GM23338 (cell line): ENCODE data around the gene ITGB2. TPM values are rescaled to one million over a fixed set of nuclear protein-coding genes. Genes with fewer than 3 reads are reported as not detected.

Experiments used
- ATAC-seq: fragments of 200-7000 bp; cut with Tn5 transposase; 3 replicates; pipeline ENCODE4 v1.9.1; 2020
- DNase-seq: peaks from one replicate; pipeline ENCODE4 v3.0.0-alpha.2; 2015; ENCODE audit warnings: low spot score
- H2AFZ ChIP-seq: fragments of 200-600 bp; sonication (generic); 2 replicates; pipeline ENCODE4 v1.8.0; 2016; ENCODE audit warnings: antibody characterized with exemption, mild to moderate bottlenecking, moderate library complexity
- H3F3A ChIP-seq: fragments of 200-600 bp; sonication (generic); replicated peaks from 2 replicates; pipeline ENCODE4 v1.8.0; 2017; ENCODE audit warnings: antibody characterized with exemption, mixed run types, low read depth
- H3K27ac ChIP-seq: fragments of 200-600 bp; sonication (generic); 2 replicates; pipeline ENCODE4 v1.6.1; 2016; ENCODE audit warnings: low read depth
- H3K27me3 ChIP-seq: fragments of 200-600 bp; sonication (generic); 2 replicates; pipeline ENCODE4 v1.8.0; 2016; ENCODE audit warnings: mild to moderate bottlenecking, mixed run types, moderate library complexity; ENCODE audit not compliant: insufficient read depth
- H3K36me3 ChIP-seq: fragments of 200-600 bp; sonication (generic); 2 replicates; pipeline ENCODE4 v1.8.0; 2016; ENCODE audit warnings: mild to moderate bottlenecking; ENCODE audit not compliant: insufficient read depth
- H3K4me1 ChIP-seq: fragments of 200-600 bp; sonication (generic); 2 replicates; pipeline ENCODE4 v1.8.0; 2016; ENCODE audit warnings: mild to moderate bottlenecking, moderate library complexity; ENCODE audit not compliant: insufficient read depth
- H3K4me2 ChIP-seq: fragments of 200-600 bp; sonication (generic); 2 replicates; pipeline ENCODE4 v1.7.1; 2017; ENCODE audit warnings: mixed run types
- H3K4me3 ChIP-seq: fragments of 200-600 bp; sonication (generic); 2 replicates; pipeline ENCODE4 v1.6.1; 2016; ENCODE audit warnings: mixed run types
- H3K79me2 ChIP-seq: fragments of 200-600 bp; sonication (generic); replicated peaks from 2 replicates; pipeline ENCODE4 v1.8.0; 2017; ENCODE audit warnings: mild to moderate bottlenecking; ENCODE audit not compliant: insufficient read depth
- H3K9me2 ChIP-seq: fragments of 200-600 bp; sonication (generic); 2 replicates; pipeline ENCODE4 v1.8.0; 2017; ENCODE audit not compliant: insufficient read depth
- H4K20me1 ChIP-seq: fragments of 200-600 bp; sonication (generic); replicated peaks from 2 replicates; pipeline ENCODE4 v1.8.0; 2017; ENCODE audit warnings: mild to moderate bottlenecking; ENCODE audit not compliant: insufficient read depth
- H3K27ac Mint-ChIP-seq: 2 replicates; pipeline ENCODE4 v1.8.0; 2020; ENCODE audit warnings: inconsistent platforms, mild to moderate bottlenecking, moderate library complexity, mixed read lengths
- H3K27me3 Mint-ChIP-seq: 3 replicates; pipeline ENCODE4 v1.8.0; 2022; ENCODE audit warnings: low read depth, mild to moderate bottlenecking, moderate library complexity, mixed read lengths, inconsistent platforms; ENCODE audit not compliant: insufficient read depth, poor library complexity
- H3K36me3 Mint-ChIP-seq: 3 replicates; pipeline ENCODE4 v1.8.0; 2021; ENCODE audit warnings: low read depth, mild to moderate bottlenecking, inconsistent platforms, moderate library complexity, mixed read lengths
- H3K4me1 Mint-ChIP-seq: 3 replicates; pipeline ENCODE4 v1.8.0; 2020; ENCODE audit warnings: mild to moderate bottlenecking, inconsistent platforms, mixed read lengths
- H3K4me3 Mint-ChIP-seq: 3 replicates; pipeline ENCODE4 v1.8.0; 2021; ENCODE audit warnings: moderate library complexity, mild to moderate bottlenecking, inconsistent platforms, mixed read lengths
- H3K9me3 Mint-ChIP-seq: 3 replicates; pipeline ENCODE4 v1.8.0; 2020; ENCODE audit warnings: moderate library complexity, mild to moderate bottlenecking, inconsistent platforms, mixed read lengths
- CREB1 ChIP-seq: fragments of 250-450 bp; sonication (Bioruptor Pico); IDR thresholded peaks from 2 replicates; pipeline ENCODE4 v1.5.0; 2020; ENCODE audit warnings: low read depth, mild to moderate bottlenecking, moderate library complexity
- EZH2 ChIP-seq: fragments of 200-600 bp; sonication (generic); IDR thresholded peaks from one replicate; pipeline ENCODE4 v1.8.0; 2017; ENCODE audit warnings: antibody characterized with exemption, mild to moderate bottlenecking, low read depth; ENCODE audit not compliant: unreplicated experiment
- EZH2phosphoT487 ChIP-seq: fragments of 200-600 bp; sonication (generic); IDR thresholded peaks from one replicate; pipeline ENCODE4 v1.8.1; 2018; ENCODE audit warnings: antibody characterized with exemption; ENCODE audit not compliant: unreplicated experiment
- JUNB ChIP-seq: IDR thresholded peaks from one replicate; pipeline ENCODE4 v1.6.1; 2016; ENCODE audit warnings: antibody characterized with exemption; ENCODE audit not compliant: unreplicated experiment
- NANOG ChIP-seq: IDR thresholded peaks from 2 replicates; pipeline ENCODE4 v1.6.1; 2016; ENCODE audit warnings: antibody characterized with exemption, borderline replicate concordance
- POLR2AphosphoS5 ChIP-seq: IDR thresholded peaks from 2 replicates; pipeline ENCODE4 v1.6.1; 2016; ENCODE audit warnings: antibody characterized with exemption, low read depth
- STAT1 ChIP-seq: IDR thresholded peaks from one replicate; pipeline ENCODE4 v1.6.1; 2016; ENCODE audit warnings: antibody characterized with exemption; ENCODE audit not compliant: unreplicated experiment
- ZNF114 ChIP-seq: fragments of 250-450 bp; sonication (Bioruptor Pico); IDR thresholded peaks from 2 replicates; pipeline ENCODE4 v1.5.0; 2020; ENCODE audit warnings: mild to moderate bottlenecking, moderate library complexity
- ZNF331 ChIP-seq: fragments of 250-450 bp; sonication (Bioruptor Pico); IDR thresholded peaks from 2 replicates; pipeline ENCODE4 v1.5.0; 2020; ENCODE audit warnings: low read depth, mild to moderate bottlenecking, moderate library complexity
- polyA plus RNA-seq: library from polyadenylated mRNA; unstranded; fragments of >200 nt; fragmentation: Nextera tagmentation; extraction: Ambion mirVana; gene quantifications from 2 replicates; pipeline ENCODE4 v1.2.1, GENCODE V29; 2016
- total RNA-seq: library from RNA; depleted of rRNA; stranded (reverse); fragments of >200 nt; shearing (Covaris generic); gene quantifications from 2 replicates; pipeline ENCODE4 v1.2.3, GENCODE V29; 2014
- TF ChIP-seq, protein P1 (sequence below), 2 experiments: fragments of 200-600 bp in 1 of 2; sonication (generic) in 1 of 2; conservative IDR thresholded peaks; 2 replicates each; pipeline versions ENCODE4 v1.5.1 to v1.6.1; 2016 to 2017; ENCODE audit warnings: antibody characterized with exemption in 2 of 2, low read depth in 2 of 2, mild to moderate bottlenecking in 2 of 2, moderate library complexity in 1 of 2
- TF ChIP-seq, protein P2 (sequence below): IDR thresholded peaks from 2 replicates; pipeline ENCODE4 v1.6.1; 2016; ENCODE audit warnings: antibody characterized with exemption
- TF ChIP-seq, protein P3 (sequence below): fragments of 250-450 bp; sonication (Bioruptor Pico); IDR thresholded peaks from 2 replicates; pipeline ENCODE4 v1.5.0; 2020; ENCODE audit warnings: mild to moderate bottlenecking, moderate library complexity
- TF ChIP-seq, protein P4 (sequence below): IDR thresholded peaks from one replicate; pipeline ENCODE4 v1.6.1; 2018; ENCODE audit warnings: antibody characterized with exemption; ENCODE audit not compliant: unreplicated experiment

ITGB2 gene
- total and polyA plus RNA-seq, 2 experiments from 2014 or later: 0.44 to 0.63 TPM

DNA sequence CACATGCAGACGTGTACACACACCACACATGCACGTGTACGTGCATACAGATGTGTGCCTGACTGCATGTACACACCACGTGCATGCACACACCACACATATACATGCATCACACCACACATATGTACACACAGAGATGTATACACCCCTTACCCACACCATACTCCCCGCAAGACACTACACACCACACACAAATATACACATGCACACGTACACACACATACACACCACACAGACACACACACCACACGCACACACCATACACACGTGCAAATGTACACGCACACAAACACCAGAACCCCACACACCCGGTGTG lies 9.7 kb downstream of the ITGB2 start:
- no peak overlapping the region for H3K4me2 ChIP-seq
- no peaks in the 10 kb centered on the region for H3K27me3 ChIP-seq
- H3K27ac ChIP-seq: no peak overlapping the region
- no peaks in the 10 kb centered on the region for H3K4me1 ChIP-seq
- no peaks in the 10 kb centered on the region for H3K9me2 ChIP-seq
- Mint-ChIP-seq H3K27me3 (peaks cover 36% of the 10 kb centered on the region), H3K4me1 (peaks cover 11% of the 10 kb centered on the region), H3K36me3 (no peaks in the 10 kb centered on the region), H3K27ac (no peak overlapping the region), H3K4me3 (no peak overlapping the region), H3K9me3 (no peaks in the 10 kb centered on the region)
- ATAC-seq (no peak), DNase-seq (no peak)
- H4K20me1 ChIP-seq: no peaks in the 10 kb centered on the region
- TF ChIP-seq STAT1: no peak
- TF ChIP-seq, protein P1, sequence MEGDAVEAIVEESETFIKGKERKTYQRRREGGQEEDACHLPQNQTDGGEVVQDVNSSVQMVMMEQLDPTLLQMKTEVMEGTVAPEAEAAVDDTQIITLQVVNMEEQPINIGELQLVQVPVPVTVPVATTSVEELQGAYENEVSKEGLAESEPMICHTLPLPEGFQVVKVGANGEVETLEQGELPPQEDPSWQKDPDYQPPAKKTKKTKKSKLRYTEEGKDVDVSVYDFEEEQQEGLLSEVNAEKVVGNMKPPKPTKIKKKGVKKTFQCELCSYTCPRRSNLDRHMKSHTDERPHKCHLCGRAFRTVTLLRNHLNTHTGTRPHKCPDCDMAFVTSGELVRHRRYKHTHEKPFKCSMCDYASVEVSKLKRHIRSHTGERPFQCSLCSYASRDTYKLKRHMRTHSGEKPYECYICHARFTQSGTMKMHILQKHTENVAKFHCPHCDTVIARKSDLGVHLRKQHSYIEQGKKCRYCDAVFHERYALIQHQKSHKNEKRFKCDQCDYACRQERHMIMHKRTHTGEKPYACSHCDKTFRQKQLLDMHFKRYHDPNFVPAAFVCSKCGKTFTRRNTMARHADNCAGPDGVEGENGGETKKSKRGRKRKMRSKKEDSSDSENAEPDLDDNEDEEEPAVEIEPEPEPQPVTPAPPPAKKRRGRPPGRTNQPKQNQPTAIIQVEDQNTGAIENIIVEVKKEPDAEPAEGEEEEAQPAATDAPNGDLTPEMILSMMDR (conservative IDR thresholded peaks at IDR 0.05; ENCODE audit: low read depth in 2 of 2): no peak
- no peak for TF ChIP-seq EZH2phosphoT487
- no peak for TF ChIP-seq EZH2
- TF ChIP-seq, protein P2, sequence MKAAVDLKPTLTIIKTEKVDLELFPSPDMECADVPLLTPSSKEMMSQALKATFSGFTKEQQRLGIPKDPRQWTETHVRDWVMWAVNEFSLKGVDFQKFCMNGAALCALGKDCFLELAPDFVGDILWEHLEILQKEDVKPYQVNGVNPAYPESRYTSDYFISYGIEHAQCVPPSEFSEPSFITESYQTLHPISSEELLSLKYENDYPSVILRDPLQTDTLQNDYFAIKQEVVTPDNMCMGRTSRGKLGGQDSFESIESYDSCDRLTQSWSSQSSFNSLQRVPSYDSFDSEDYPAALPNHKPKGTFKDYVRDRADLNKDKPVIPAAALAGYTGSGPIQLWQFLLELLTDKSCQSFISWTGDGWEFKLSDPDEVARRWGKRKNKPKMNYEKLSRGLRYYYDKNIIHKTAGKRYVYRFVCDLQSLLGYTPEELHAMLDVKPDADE: no peak
- TF ChIP-seq CREB1 (CRISPR knock-in tag): no peak
- TF ChIP-seq, protein P3, sequence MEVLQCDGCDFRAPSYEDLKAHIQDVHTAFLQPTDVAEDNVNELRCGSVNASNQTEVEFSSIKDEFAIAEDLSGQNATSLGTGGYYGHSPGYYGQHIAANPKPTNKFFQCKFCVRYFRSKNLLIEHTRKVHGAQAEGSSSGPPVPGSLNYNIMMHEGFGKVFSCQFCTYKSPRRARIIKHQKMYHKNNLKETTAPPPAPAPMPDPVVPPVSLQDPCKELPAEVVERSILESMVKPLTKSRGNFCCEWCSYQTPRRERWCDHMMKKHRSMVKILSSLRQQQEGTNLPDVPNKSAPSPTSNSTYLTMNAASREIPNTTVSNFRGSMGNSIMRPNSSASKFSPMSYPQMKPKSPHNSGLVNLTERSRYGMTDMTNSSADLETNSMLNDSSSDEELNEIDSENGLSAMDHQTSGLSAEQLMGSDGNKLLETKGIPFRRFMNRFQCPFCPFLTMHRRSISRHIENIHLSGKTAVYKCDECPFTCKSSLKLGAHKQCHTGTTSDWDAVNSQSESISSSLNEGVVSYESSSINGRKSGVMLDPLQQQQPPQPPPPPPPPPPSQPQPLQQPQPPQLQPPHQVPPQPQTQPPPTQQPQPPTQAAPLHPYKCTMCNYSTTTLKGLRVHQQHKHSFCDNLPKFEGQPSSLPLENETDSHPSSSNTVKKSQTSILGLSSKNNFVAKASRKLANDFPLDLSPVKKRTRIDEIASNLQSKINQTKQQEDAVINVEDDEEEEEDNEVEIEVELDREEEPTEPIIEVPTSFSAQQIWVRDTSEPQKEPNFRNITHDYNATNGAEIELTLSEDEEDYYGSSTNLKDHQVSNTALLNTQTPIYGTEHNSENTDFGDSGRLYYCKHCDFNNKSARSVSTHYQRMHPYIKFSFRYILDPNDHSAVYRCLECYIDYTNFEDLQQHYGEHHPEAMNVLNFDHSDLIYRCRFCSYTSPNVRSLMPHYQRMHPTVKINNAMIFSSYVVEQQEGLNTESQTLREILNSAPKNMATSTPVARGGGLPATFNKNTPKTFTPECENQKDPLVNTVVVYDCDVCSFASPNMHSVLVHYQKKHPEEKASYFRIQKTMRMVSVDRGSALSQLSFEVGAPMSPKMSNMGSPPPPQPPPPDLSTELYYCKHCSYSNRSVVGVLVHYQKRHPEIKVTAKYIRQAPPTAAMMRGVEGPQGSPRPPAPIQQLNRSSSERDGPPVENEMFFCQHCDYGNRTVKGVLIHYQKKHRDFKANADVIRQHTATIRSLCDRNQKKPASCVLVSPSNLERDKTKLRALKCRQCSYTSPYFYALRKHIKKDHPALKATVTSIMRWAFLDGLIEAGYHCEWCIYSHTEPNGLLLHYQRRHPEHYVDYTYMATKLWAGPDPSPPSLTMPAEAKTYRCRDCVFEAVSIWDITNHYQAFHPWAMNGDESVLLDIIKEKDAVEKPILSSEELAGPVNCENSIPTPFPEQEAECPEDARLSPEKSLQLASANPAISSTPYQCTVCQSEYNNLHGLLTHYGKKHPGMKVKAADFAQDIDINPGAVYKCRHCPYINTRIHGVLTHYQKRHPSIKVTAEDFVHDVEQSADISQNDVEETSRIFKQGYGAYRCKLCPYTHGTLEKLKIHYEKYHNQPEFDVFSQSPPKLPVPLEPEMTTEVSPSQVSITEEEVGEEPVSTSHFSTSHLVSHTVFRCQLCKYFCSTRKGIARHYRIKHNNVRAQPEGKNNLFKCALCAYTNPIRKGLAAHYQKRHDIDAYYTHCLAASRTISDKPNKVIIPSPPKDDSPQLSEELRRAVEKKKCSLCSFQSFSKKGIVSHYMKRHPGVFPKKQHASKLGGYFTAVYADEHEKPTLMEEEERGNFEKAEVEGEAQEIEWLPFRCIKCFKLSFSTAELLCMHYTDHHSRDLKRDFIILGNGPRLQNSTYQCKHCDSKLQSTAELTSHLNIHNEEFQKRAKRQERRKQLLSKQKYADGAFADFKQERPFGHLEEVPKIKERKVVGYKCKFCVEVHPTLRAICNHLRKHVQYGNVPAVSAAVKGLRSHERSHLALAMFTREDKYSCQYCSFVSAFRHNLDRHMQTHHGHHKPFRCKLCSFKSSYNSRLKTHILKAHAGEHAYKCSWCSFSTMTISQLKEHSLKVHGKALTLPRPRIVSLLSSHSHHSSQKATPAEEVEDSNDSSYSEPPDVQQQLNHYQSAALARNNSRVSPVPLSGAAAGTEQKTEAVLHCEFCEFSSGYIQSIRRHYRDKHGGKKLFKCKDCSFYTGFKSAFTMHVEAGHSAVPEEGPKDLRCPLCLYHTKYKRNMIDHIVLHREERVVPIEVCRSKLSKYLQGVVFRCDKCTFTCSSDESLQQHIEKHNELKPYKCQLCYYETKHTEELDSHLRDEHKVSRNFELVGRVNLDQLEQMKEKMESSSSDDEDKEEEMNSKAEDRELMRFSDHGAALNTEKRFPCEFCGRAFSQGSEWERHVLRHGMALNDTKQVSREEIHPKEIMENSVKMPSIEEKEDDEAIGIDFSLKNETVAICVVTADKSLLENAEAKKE: no peak
- TF ChIP-seq NANOG: no peak
- TF ChIP-seq JUNB: no peak
- TF ChIP-seq ZNF114 (CRISPR knock-in tag): no peak
- TF ChIP-seq ZNF331 (CRISPR knock-in tag): no peak
- TF ChIP-seq, protein P4, sequence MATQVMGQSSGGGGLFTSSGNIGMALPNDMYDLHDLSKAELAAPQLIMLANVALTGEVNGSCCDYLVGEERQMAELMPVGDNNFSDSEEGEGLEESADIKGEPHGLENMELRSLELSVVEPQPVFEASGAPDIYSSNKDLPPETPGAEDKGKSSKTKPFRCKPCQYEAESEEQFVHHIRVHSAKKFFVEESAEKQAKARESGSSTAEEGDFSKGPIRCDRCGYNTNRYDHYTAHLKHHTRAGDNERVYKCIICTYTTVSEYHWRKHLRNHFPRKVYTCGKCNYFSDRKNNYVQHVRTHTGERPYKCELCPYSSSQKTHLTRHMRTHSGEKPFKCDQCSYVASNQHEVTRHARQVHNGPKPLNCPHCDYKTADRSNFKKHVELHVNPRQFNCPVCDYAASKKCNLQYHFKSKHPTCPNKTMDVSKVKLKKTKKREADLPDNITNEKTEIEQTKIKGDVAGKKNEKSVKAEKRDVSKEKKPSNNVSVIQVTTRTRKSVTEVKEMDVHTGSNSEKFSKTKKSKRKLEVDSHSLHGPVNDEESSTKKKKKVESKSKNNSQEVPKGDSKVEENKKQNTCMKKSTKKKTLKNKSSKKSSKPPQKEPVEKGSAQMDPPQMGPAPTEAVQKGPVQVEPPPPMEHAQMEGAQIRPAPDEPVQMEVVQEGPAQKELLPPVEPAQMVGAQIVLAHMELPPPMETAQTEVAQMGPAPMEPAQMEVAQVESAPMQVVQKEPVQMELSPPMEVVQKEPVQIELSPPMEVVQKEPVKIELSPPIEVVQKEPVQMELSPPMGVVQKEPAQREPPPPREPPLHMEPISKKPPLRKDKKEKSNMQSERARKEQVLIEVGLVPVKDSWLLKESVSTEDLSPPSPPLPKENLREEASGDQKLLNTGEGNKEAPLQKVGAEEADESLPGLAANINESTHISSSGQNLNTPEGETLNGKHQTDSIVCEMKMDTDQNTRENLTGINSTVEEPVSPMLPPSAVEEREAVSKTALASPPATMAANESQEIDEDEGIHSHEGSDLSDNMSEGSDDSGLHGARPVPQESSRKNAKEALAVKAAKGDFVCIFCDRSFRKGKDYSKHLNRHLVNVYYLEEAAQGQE: no peak
- no peak for TF ChIP-seq POLR2AphosphoS5
- H2AFZ ChIP-seq: no peak overlapping the region
- H3F3A ChIP-seq: no peaks in the 10 kb centered on the region
- H3K36me3 ChIP-seq: no peaks in the 10 kb centered on the region
- no peaks in the 10 kb centered on the region for H3K79me2 ChIP-seq
- H3K4me3 ChIP-seq: no peak overlapping the region
